RWPE2 (cell line): ENCODE data around the gene ELL.

Experiments used
- ATAC-seq: fragments of 200-7000 bp; cut with Tn5 transposase; 3 replicates; pipeline ENCODE4 v1.9.1; 2021; ENCODE audit warnings: low read depth
- DNase-seq: peaks from one replicate; pipeline ENCODE4 v3.0.0-alpha.2; 2020; ENCODE audit warnings: low spot score
- H3K27ac ChIP-seq: fragments of 450-650 bp; 2 replicates; pipeline ENCODE4 v1.5.1; 2017; ENCODE audit warnings: mild to moderate bottlenecking; ENCODE audit not compliant: poor library complexity, severe bottlenecking
- H3K27me3 ChIP-seq: fragments of 250-450 bp; sonication (Bioruptor Pico); 2 replicates; pipeline ENCODE4 v1.5.1; 2021; ENCODE audit warnings: mild to moderate bottlenecking, moderate library complexity; ENCODE audit not compliant: insufficient read depth, poor library complexity, severe bottlenecking
- H3K36me3 ChIP-seq: fragments of 250-450 bp; sonication (Bioruptor Pico); 2 replicates; pipeline ENCODE4 v1.5.1; 2020; ENCODE audit warnings: low read depth, mild to moderate bottlenecking, moderate library complexity
- H3K4me1 ChIP-seq: fragments of 250-450 bp; sonication (Bioruptor Pico); 2 replicates; pipeline ENCODE4 v1.5.1; 2021; ENCODE audit warnings: mild to moderate bottlenecking, moderate library complexity; ENCODE audit not compliant: insufficient read depth, poor library complexity, severe bottlenecking
- H3K4me3 ChIP-seq: fragments of 250-450 bp; sonication (Bioruptor Pico); 2 replicates; pipeline ENCODE4 v1.5.1; 2021; ENCODE audit warnings: mild to moderate bottlenecking, moderate library complexity; ENCODE audit not compliant: severe bottlenecking
- H3K9me3 ChIP-seq: fragments of 250-450 bp; sonication (Bioruptor Pico); 2 replicates; pipeline ENCODE4 v1.5.1; 2021; ENCODE audit warnings: mild to moderate bottlenecking, moderate library complexity; ENCODE audit not compliant: severe bottlenecking
- CTCF ChIP-seq: fragments of 450-650 bp; IDR thresholded peaks from one replicate; pipeline ENCODE4 v1.5.1; 2017; ENCODE audit warnings: mild to moderate bottlenecking, moderate library complexity; ENCODE audit not compliant: poor library complexity, severe bottlenecking

Gene ELL

GRCh38 chr19:18428787-18429674 lies 92.8 kb downstream of the ELL start:
- Histone ChIP-seq H3K4me1 (peaks cover 3% of the 10 kb centered on the region), H3K27ac (peak overlapping the region; percentile 6), H3K4me3 (peak overlapping the region; percentile 7), H3K9me3 (no peaks in the 10 kb centered on the region), H3K27me3 (no peaks in the 10 kb centered on the region), H3K36me3 (no peaks in the 10 kb centered on the region)
- DNase-seq, result no peak
- no peak for TF ChIP-seq CTCF
- ATAC-seq, result peak; percentile 65

- Histone ChIP-seq H3K9me3 (no peaks in the 10 kb centered on the region), H3K4me1 (peaks cover 3% of the 10 kb centered on the region), H3K27me3 (no peaks in the 10 kb centered on the region), H3K27ac (no peak overlapping the region), H3K4me3 (no peak overlapping the region), H3K36me3 (no peaks in the 10 kb centered on the region)
- no peak for DNase-seq
- no peak for TF ChIP-seq CTCF
- no peak for ATAC-seq
These were observed 93.6 kb downstream of the ELL start for GRCh38 chr19:18428173-18428786.

GRCh38 chr19:18427743-18428113 lies 94.1 kb downstream of the ELL start:
- DNase-seq (no peak), ATAC-seq (no peak)
- Histone ChIP-seq H3K27me3 (no peaks in the 10 kb centered on the region), H3K4me3 (no peak overlapping the region), H3K36me3 (no peaks in the 10 kb centered on the region), H3K4me1 (peaks cover 3% of the 10 kb centered on the region), H3K27ac (no peak overlapping the region), H3K9me3 (no peaks in the 10 kb centered on the region)
- no peak for TF ChIP-seq CTCF

- Histone ChIP-seq H3K4me1 (peaks cover 3% of the 10 kb centered on the region), H3K9me3 (no peaks in the 10 kb centered on the region), H3K27me3 (no peaks in the 10 kb centered on the region), H3K36me3 (no peaks in the 10 kb centered on the region), H3K4me3 (no peak overlapping the region), H3K27ac (no peak overlapping the region)
- no peak for DNase-seq
- no peak for ATAC-seq
- TF ChIP-seq CTCF, result no peak
These were observed 94.7 kb downstream of the ELL start for GRCh38 chr19:18427080-18427742.

- H3K27ac ChIP-seq, result no peak overlapping the region
- no peaks in the 10 kb centered on the region for H3K36me3 ChIP-seq
- no peak for TF ChIP-seq CTCF
- no peak for ATAC-seq
- H3K27me3 ChIP-seq, result no peaks in the 10 kb centered on the region
- H3K4me3 ChIP-seq, result no peak overlapping the region
- peaks cover 3% of the 10 kb centered on the region for H3K4me1 ChIP-seq
- H3K9me3 ChIP-seq, result no peaks in the 10 kb centered on the region
- no peak for DNase-seq
These were observed 95.5 kb downstream of the ELL start for GRCh38 chr19:18426416-18426767.
